GM21381 (cell line): ENCODE results near the gene ASPDH.

Experiments used
- ATAC-seq: cut with Tn5 transposase; IDR thresholded peaks from one replicate; pipeline ENCODE4 v1.9.1; 2021; ENCODE audit warnings: mild to moderate bottlenecking, moderate library complexity; ENCODE audit not compliant: unreplicated experiment

ASPDH gene

DNA sequence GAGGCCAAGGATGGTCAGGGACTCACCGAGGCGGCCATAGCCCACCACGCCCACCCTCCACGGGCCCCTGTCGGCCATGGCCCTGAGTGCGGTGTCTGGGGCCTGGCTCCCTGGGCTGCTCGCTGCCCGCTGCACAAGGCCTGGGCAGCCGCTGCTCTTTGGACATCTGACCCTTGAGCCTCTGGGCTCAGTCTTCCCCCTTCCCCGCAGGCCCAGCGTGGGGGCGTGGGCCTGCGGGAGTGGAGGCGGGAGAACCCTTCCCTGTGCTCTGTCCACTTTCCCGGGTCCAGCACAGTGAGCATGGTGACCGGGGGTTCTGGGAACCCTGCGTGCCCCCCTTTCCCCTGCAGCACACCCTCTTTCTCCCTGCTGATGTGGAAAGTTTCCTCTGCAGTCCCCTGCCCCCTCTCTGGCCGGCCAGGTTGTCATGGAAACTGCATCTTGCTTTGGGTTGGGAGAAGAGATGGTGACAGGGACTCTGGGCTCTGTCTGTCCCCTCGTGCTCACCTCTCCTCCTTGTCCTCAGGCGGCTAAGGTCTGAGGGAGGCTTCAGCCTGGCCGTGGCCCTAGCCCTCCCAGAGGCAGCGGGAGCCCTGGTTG, at the start of gene ASPDH:
TSS of gene ASPDH (minus strand) at position 168 of the 600 bp plus-strand sequence. CDS start at position 78, 90 bp downstream.
- ATAC-seq, result no peak

DNA sequence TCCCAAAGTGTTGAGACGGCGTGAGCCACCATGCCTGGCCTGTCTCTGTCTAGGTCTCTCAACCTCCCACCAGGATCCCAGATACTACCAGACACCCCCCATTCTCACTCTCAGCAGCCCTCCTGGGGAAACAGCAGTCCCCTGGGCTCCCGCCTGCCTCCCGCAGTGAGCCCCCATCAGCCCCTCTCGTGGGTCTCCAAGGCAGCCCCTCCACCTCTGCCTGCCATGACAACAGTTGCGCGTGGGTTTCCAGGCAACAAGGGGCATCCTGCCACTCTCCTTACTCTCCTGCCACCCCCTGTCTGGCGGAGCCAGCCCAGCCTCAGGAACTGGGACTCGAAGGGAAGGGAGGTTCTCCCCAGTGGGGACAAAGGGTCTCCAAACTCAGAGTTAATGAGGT, 49.3 kb upstream of the ASPDH start:
- ATAC-seq, result no peak

DNA sequence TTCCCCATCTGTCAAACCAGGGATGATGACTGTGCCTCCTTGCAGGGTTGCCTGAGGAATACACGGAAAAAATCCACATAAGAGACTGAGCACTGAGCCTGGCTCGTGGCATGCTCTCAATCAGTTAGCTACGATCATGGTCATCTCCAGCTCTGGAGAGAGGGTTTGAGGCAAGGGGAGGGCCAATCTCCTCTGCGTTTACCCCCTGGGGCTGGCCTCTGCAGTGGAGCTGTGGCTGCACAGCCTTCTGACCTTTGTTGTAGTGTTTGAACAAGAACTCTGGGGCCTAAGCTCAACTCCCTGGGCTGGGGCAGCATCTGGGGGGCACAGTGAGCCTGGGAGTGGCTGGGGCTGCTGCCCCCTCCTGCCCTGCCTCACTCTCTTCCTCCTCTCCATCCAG, 48.6 kb upstream of the ASPDH start:
- no peak for ATAC-seq

DNA sequence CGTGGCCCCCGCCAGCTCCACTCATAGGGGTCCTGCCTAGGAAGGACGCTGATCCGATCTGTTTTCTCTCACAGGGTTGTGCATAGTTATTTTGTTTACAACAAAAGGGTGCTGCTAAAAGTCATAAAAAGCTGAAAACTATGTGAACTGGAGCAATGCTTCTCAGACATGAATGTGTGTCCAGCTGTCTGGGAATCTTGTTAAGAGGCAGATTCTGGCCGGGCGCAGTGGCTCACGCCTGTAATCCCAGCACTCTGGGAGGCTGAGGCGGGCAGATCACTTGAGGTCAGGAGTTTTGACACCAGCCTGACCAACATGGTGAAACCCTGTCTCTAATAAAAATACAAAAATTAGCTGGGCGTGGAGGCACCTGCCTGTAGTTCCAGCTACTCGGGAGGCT, 45.9 kb upstream of the ASPDH start:
- no peak for ATAC-seq

DNA sequence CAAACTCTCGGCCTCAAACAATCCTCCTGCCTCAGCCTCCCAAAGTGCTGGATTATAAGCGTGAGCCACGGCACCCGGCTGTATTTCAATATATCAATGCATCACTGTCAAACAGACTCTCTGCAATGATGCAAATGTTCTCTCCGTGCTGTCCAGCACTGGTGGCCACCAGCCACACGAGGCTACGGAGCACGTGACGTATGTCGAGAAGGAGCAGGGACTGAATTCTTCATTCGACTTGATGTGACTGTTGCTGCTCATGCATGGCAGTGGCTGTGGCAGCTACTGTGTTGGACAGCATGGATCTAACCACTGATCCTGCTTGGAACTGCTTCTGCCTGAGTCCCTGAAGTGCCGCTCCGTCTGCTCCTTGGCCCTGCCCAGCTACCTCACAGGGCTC, 44.7 kb upstream of the ASPDH start:
- ATAC-seq, result no peak

DNA sequence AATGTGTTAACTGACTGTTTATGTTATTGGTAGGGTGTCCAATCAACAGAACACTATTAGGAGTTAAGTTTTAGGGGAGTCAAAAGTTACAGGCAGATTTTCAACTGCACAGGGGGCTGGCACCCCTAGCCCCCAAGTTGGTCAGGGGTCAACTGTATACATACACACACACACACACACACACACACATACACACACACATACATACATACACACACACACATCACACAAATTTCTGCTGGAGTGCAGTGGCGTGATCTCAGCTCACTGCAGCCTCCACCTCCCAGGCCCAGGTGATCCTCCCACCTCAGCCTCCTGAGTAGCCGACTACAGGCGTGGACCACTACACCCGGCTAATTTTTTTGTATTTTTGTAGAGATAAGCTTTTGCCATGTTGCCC, 44.3 kb upstream of the ASPDH start:
- ATAC-seq, result no peak

DNA sequence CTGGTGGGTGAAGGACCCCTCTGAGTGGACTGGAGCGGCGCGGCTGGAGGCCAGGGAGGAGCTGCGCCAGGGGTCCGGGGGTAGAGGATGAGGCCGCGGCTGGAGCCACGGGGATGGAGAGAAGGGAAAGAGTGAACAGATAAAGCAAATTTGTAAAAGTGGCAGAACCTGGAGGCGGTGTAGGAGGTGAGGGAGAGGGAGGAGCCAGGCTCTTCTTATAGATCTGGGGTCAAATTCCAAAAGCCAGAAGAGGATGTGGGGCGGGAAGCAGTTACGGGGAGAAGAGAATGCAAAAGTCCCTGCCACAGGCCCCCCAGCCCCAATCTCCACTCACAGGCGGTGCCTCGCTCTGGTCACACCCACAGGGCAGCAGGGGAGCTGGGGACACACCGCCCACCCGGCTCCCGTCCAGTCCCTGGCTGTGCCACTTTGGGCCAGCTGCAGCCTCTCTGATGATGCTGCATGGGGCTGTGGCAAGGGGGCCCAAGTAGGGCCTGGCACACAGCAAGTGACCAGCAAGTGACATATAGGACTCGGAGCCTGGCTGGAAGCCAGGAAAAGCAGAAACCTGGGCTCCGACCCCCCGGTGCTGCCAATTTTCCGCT, 43.4 kb upstream of the ASPDH start:
- ATAC-seq, result no peak

DNA sequence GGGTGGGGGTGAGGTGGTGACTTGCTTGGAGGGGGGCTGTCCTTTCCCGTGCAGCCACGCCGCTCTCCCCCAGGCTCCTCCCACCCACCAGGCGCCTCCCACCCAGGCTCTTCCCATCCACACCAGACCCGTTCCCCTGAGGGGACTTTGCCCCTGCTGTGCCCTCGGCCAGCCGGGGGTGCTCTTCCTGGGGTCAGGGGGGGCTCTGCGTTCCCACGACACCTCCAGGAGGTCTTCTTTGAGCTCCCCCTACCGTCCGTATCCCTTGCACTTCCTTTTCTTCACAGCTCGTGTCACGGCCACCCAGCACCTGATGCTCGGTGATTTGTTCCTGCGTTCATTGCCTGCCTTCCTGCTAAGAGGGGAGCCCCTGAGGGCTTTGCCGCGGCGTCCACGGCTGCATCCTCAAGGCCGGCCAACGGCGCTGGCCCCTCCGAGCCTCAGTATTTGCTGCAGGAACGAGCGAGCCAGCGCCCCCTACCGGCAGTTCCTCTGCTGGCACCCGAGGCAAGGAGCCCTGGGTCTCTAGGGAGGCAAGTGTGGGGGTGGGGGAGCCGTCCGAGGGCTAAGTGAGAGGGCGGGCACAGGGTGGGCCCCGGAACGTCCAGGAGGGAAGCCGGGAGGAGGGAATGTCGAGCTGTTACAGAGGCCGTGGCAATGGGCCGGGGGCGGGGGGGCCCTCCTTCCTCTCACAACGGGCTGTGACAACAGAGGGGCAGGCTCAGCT, 42.7 kb upstream of the ASPDH start:
- no peak for ATAC-seq

DNA sequence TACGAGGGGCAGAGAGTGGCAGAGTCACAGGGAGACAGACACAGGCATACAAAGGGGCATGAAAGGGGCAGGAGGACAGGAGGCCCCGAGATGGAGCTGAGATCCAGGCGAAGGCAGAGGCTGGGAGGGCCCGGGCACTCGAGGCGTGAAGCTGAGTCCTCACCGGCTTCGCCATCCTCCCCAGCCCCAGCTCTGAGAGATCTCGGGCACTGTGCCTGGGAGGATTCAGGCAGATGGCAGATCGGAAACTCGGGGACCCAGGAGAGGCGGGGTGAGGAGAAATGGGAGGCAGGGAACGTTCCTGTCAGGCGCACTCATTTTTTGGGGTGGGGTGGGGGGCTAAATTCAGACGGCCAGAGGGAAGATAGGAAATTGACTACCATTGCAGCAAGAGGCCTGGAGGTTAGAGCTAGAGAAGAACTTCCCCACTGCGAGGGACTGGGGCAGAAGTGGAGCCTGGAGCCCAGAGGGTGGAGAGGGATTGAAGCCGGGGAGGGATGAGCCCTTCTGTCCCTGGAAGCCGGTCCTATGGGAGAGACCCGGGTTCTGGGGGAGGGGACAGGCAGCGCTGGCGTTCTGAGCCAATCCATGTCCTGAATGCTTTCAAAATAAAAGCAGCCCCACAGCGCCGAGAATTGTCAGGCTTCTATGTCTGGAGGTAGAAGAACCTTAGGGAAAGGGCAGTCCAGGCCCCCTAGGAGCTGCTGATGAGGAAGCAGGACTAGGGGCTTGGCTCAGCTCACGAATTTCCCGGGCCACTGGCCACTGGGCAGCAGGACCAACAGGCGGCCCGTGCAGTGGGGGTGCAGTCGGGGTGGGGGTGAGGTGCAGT, 42.0 kb upstream of the ASPDH start:
- no peak for ATAC-seq

DNA sequence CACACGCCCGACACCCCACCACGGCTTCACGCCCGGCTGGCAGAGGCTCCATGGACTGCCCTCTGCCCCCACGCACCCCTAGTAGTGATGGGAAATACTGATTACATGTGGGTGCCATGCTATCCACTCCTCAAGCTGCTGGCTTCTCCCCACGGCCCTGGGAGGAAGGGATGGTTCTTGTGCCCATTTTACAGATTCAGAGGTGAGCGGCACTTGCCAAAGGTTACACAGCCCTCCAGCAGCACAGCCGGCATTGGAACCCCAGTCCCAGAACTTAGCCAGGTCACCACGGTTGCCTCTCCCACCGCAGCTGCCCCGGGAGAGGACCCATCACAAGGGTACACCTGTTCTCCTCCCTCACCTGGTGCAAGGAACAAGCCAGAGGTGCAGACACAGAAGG, 41.3 kb upstream of the ASPDH start:
- no peak for ATAC-seq

DNA sequence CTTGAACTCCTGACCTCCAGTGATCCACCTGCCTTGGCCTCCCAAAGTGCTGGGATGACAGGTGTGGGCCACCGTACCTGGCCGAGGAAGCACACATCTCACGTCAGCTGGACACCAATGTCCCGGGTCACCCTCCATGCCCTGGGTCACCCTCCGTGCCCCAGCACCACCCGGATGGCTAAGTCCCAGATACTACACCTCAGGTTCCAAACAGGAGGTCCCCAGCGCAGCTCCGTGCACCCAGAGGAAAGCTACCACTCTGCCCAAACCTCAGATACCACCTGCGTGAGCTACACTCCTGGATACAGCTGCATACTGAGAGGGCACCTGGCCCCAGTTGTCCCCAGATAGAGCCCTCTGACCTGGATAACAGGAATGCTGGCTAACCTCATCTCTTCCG, 40.5 kb upstream of the ASPDH start:
- no peak for ATAC-seq

DNA sequence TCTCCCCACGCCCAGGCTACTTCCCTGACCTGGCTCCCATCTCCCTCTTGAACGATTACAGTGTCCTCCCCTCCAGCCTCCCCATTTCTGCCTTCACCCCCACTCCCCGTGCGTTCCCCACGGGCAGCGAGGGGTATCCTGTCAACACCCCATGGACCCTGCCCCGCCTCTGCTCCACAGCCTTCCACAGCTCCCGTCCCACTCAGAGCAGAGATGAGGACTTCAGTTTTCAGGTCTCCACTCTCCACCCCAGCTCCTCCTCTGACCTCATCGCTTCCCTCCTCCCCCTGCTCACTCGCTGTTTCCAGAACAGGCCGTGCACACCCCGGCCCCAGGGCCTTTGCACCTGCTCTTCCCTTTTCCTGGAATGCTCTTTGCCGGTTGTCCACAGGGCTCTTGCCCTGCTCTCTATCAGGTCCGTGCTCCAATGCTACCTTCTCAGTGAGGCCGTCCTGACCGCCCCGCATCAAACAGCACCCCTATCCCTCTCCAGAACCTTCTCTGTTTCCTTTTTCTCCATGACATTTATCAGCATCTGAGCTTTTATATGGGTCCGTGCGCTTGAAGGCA, 39.5 kb upstream of the ASPDH start:
- no peak for ATAC-seq

DNA sequence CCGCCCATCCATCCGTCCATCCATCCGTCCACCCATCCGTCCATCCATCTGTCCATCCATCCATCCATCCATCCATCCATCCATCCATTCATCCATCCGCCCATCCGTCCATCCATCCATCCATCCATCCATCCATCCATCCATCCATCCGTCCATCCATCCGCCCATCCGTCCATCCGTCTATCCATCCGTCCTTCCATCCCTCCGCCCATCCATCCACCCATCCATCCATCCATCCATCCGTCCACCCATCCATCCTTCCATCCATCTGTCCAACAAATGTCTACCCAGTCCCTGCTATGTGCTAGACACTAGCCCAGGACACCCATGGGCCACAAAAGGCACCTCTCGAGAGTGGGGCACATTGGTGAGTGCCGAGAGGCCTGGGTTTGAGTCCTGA, 38.8 kb upstream of the ASPDH start:
- no peak for ATAC-seq

DNA sequence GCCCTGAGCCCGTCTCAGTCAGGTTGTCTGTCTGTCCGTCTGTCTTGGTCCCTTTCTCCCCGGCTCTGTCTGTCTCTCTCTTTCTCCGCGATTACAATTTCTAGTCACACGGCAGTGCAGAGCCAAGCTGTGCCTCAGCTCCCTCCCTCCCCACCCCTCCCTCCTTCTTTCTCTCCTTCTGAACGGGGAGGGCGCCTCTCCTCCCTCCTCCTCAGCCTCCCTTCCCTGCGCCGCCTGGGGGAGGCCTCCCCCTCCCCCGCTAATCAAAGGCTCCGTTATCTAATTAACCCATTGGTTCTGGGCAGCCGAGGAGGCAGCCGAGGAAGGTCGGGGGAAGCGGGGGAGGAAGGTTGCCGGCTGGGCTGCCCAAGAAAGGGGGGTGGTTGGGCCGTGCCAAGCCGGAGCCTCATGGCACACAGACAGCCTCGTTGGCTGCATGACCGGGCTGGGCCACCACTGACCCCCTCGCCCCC, 38.0 kb upstream of the ASPDH start:
- ATAC-seq, result no peak

DNA sequence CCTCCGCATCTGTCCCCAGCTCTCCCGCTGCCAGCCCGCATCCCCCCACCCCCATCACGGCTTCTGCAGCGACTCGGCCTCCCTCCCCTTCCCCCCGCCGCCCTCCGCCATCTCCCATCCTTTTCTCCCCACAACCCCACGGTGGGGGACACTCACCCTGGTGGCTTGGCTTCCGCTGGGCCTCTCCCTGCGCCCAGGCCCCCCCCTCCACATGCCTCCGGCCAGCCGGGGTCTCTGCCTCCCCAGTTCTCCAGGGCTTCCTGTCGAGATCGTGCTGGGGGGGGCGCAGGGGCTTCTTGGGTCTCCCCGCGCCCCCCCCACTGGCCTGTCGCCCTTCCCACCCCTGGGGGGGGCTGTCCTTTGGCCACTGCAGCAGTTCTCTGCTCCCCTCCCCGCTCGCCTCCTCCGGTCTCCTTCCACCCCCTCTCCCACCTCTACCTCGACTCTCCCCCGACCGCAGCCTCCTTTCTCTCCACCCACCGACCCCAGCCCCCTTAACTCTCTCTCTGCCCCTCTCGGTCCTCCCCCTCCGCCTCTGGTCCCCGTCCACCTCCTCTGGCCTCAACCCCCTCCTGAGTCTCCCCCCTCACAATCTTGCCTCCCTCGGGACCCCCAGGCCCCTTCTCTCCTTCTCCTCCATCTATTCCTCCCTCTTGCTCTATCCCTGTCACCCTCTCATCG, 37.5 kb upstream of the ASPDH start:
- ATAC-seq, result no peak

DNA sequence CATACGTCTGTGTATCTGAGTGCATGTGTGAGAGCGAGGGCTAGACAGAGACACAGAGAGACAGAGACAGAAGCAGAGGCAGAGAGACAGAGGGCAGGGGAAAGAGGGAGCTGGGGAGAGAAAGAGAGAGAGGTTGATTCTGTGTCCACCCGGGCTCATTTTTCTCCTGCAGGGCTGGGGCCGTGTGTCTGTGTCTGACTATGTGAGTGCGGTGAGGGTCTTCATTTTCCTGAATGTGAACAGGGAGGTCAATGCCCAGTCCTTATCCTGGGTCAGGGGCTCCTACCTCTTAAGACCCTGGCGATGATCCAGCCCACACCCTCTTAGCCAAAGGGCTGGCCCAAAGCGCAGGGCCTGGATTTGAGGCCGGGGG, 36.9 kb upstream of the ASPDH start:
- ATAC-seq, result no peak

DNA sequence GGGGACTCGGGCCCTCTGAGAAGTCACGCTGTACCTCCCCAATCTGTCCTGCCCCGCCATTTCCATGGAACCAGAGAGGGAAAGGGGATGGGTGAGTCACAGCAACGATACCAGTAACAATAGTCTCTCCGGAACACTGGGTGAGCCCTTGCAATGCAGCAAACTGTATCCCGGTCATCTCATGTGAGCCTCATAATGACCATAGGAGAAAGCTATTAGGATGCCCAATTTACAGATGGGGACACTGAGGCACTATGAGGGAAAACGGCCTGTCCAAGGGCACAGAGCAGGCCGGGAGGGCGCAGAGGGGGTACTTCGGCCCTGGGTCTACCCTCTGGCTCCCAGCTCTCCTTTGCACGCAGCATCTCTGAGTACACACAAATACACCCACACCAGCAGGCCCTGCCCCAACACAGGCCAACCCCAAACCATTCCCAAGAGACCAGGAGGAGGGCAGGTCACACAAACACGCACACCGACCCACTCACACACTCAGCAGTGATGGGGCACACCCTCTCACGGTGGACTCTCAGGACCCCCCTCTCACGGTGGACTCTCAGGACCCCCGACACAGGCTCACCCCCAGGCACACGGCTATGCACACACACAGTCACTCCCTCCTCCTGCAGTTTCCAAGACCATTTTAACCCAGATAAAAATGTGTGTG, 36.3 kb upstream of the ASPDH start:
- no peak for ATAC-seq

DNA sequence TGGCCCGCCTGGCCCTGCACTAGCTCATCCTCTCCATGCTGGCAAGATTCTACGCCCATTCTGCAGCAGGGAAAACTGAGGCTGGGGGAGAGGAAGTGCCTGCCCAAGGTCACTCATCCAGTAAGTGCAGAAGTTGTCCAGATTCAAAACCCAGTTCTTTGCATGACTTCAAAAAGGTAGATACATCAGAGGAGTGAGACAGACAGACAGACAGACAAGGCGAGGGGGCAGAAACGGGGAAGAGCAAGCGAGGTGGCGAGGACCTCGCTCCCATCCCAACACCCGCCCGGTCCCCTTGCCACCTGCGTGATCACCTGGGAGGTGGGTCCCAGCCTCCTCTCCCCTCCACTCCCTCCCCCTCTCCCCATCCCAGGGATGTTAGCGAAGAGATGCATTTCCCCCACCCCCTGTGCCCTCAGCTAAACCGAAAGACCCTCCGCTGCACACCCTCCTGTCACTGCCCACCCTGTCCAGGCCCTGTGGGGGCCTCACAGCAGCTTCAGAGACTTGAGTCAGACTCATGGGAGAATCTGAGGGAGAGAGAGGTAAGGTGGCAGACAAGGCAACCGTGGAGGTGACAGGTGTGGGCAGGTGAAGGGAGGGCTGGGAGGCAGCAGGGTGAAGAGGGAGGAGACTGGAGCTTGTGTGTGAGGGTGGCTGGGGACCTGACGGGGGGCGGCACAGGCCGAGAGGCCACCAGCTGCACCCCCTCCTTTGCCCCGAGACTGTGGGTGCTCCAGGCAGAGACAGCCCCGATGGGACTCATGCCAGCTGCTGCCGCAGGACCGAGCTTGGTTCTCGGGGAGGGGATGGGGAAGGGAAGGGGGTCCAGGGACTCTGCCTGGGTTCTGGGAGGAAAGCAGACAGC, 35.6 kb upstream of the ASPDH start:
- no peak for ATAC-seq
